ENCODE measurements around the gene ARHGEF12.

ARHGEF12 gene

DNA sequence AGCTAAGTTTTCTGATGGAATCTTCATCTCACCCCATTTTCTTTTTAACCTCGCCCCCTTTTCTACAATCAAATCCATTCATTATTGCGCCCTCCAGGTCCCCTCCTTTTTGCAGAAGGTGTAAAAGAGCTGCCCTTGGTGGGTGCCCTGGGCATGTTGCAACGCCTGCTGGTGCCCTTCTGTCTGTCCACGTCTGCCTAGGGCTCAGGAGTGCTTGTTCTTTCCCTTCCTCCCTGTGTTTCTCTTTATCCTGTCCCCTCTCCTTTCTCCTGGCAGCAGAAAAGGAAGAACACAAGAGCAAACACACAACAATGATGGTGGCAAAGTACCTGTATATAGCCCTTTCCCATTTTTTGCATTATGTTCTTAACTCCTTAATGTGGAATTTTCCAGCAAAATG is 17.3 kb upstream of the ARHGEF12 start:
- DNase-seq (ENCODE audit: low read depth), result no peak

GRCh38 chr11:120324932-120325810 is 11.0 kb upstream of the ARHGEF12 start, which contains the start of gene TLCD5:
TSS of gene TLCD5 (plus strand) at chr11:120325299. CDS start at chr11:120327442, 2,143 bp downstream.
- DNase-seq (ENCODE audit: low read depth), result peak; percentile 69

GRCh38 chr11:120326228-120326627 is 10.0 kb upstream of the ARHGEF12 start:
- peak; percentile 93 for DNase-seq (ENCODE audit: low read depth)

DNA sequence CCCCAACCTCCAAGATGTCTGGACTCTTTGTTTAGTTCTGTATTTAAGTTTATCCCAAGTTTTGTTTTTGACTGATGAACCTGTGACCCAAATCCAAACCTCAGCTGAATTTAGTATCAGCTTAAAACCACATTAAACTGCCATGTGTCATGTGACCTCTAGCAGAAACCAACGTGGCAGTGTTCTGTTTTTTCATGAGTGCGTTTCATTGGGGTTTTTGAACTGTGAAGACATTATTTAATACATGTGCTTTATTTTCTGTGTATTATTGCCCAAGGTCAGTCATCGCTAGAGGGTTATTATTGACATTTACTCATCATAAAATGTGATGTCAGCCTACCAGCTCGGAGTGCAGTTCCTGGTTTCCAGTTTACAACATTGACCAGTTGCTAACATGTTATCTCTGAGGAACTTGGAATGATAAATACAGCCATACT is 9.3 kb upstream of the ARHGEF12 start:
- peak; percentile 83 for DNase-seq (ENCODE audit: low read depth)

- no peak for DNase-seq (ENCODE audit: low read depth)
These were observed 8.9 kb upstream of the ARHGEF12 start for GRCh38 chr11:120327311-120327710.

GRCh38 chr11:120329556-120329955 is 6.7 kb upstream of the ARHGEF12 start:
- no peak for DNase-seq (ENCODE audit: low read depth)

DNA sequence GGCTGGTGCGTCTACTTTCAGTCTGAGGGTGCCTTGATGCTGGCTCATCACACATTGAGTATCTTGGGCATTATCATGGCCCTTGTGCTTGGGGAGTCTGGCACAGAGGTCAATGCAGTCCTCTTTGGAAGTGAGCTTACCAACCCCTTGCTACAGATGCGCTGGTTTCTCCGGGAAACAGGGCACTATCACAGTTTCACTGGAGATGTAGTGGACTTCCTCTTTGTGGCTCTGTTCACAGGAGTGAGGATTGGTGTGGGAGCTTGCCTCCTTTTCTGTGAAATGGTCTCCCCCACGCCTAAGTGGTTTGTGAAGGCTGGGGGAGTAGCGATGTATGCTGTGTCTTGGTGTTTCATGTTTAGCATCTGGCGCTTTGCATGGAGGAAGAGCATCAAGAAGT is 6.2 kb upstream of the ARHGEF12 start:
- no peak for DNase-seq (ENCODE audit: low read depth)

DNA sequence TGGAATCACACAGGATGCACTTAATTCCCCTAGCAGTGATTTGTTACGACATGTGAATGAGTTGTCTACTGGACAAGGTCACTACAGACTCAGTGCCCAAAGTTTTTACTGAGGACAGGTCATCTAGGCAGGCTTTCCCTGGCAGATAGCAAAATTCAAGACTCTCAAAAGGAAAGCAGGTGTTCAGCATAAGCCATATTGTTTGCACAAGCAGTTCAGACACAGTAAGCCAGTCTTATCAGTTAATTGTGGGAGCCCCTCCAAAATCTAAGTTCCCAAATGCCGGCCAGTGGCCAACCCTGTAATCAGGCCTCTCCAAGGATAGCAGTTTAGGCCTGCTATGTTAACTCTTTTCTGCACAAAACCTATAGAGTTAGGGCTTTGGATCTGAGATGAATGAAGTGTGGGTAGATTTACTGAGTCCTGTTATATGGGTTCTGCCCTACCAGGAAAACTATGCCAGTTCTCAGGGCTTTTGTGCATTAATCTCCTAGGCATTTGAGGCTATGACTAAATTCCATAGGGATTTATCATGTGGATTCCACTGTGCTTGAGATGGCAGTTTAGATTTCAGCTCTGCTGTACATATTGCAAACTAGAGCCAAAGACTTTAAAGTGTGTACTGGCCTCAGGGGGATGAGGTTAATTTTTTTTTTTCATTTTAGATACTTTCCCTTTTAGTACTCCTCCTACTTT is 4.8 kb upstream of the ARHGEF12 start:
- peak; percentile 95 for DNase-seq (ENCODE audit: low read depth)

DNA sequence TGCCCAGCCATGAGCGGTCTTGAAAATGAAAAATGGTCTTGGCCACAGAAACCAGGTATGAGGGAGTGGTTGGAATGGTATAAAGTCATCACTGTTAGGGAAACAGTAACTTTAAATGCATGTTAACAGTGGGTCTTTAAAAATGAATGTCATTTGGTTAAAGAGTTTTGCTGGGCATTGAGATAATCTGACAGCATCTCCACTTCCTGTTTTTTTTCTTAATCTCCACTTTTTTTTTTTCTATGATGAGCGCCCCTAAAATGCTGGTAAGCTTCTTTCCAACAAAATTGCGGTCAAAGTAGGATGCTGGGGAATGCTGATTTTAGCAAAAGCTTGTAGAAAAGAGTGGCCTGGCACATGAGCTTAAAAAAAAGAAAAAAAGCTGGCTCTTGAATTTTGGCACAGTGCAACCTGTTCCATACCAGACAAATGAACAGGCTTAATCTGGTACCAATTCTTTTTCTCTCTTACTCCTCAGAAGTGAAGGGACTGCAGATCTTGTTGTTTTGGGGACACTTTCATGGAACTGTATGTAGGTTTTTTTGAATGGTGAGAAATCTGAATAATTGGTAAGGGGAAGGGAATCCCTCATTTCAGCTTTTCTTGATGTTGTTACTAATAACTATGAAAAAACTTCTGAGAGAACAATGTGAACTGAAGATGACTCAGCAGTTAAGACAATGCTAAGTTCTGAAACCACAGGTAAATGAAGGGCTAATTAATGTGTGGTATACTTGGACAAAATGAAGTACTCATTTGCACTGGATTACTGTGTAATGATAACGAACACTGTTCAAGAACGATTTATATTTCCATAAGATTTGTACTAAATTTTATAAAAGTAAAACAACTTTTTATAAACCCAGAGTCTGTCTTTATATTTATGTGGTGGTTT is 3.1 kb upstream of the ARHGEF12 start:
- peak; percentile 39 for DNase-seq (ENCODE audit: low read depth)

- no peak for DNase-seq (ENCODE audit: low read depth)
These were observed 2.4 kb upstream of the ARHGEF12 start for GRCh38 chr11:120333801-120334200.

DNA sequence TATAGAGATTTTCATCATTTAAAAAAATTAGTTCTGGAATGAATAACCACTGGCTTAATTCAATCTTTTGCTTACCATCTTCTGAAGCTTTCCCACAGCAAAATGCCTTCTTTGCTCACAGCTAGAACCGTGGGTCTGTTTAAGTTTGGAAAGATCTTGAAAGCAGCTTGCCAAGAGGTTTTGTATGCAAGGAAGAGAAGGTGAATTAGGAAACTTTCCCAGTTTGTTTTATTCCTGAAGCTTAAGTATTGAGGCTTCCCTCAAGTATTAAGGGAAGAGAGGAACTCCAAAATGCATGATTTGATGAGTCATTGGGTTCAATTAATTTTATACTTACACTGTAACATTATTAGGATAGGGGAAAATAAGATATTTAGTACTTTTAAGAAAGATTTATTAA is 1.9 kb upstream of the ARHGEF12 start:
- DNase-seq (ENCODE audit: low read depth), result no peak

DNA sequence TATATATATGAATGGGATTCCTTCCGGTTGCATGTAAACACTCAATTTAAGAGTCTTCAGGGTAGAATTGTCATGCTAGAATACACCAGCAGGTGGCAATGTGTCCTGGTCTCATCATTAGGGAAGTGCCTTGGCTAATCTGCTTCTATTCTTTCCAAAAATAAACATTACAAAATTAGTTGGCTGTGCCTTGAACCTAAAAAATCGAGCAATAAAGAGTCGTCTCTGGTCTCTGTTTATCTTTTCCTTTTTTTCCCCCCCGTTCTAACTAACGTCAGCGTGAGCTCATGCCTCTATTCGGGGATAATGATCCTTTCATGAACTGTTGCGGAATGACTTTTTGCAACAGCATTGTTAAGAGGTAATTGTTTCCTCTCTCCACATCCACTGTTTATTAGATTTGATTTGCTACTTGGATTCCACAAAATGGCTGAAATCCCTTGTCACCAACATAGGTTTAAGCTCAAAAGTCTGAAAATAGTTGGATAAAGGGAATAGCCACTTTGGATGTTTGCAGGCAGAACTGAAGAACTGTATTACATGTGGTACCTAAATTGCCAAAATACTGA is 1.2 kb upstream of the ARHGEF12 start:
- DNase-seq (ENCODE audit: low read depth), result peak; percentile 88

DNA sequence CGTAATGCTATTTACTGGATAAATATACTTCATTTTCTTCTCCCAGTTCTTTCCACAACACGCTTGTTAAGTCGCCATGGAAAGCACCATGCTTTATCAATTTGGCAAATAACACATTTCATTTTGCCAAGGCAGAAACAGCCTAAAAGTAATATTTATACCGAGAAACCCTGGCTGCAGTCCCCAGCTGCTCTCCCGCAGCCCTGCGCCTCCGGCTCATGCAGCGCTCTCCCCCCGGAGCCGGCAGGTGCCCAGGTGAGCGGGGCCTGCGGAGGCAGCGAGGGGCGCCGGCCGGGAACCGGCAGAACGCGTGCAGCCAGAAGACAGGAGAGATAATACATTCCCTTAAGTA is 681 bp upstream of the ARHGEF12 start:
- no peak for DNase-seq (ENCODE audit: low read depth)

- no peak for DNase-seq (ENCODE audit: low read depth)
These were observed 585 bp downstream of the ARHGEF12 start for GRCh38 chr11:120336641-120337354.

- peak; percentile 54 for DNase-seq (ENCODE audit: low read depth)
These were observed 1.3 kb downstream of the ARHGEF12 start for GRCh38 chr11:120337355-120338106.

DNA sequence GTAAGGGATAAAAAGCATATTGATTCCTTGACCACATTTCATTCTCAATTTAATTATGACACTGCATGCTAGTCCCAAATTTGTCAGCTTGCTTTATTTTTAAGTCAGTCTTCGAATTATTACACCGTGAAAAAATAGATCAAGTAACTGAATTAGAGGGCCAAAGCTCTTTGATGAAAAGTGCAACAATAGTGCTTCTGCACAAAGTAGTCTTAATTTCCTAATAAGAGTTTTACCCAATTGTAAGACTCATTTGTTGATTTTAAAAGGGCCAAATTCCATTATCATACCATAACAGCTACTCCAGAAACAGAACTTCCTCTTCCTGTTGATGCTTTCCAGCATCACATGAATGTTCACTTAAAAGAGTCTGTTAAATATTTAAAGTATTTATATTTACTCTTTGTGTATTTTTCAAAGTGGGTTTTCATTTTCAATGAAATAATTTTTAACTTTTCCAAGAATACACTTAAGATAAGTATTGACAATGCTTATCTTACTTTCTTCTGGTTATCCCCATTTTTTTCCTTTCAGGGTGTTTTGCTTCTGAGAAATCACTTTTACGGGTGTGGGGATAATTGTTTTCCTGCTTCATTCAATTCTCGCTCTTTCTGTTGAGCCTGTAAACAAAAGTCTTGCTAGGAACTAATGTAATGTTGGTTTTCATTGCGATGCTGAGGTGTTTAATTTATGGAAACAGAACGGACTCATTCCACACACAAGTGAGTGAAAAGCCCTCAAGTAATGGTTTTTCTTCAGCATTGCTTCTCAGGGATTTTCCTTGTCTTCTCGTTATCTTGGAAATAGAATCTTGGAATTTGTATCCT is 2.1 kb downstream of the ARHGEF12 start:
- peak; percentile 54 for DNase-seq (ENCODE audit: low read depth)

DNA sequence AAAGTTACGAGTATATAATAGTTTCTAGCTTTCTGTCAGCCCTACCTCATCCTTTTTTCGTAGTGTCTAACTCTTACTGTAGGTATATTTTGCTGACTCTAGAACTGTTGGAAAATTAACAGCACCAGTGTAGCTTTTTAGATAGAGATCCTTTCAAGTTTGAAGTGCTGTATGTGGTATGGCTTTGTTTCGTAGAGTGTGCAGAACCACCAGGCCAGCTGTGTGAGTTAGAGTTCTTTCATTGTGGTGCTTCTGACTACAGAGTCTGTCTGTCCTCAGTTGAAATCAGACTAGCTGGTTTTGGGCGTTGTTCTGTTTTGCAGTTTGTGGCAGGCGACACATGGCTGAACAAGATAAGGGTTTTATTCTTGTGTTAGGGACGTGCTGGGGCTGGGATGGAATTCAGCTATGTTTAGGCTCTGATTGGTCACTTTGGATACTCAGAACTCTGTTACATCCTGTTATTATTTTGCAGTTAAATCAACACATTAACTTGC is 3.2 kb downstream of the ARHGEF12 start:
- DNase-seq (ENCODE audit: low read depth), result no peak

DNA sequence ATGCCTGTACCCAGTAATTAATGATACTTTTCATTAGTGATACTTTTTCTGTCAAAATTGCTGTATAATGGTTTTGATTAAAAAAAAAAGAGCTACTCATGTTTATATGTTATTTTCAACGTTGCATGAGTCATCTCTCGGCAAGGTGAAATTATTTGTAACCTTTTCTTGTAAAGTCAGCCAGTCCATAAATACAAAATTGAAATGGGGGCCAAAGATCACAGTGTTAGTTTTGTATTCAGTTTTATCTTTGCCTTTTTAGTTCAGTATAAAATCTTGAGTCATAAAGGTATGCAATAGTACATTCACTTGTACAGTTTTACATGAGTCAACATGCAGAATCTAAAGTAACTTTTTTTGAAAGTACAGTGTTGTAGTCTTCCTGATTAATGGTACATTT is 4.3 kb downstream of the ARHGEF12 start:
- DNase-seq (ENCODE audit: low read depth), result no peak

DNA sequence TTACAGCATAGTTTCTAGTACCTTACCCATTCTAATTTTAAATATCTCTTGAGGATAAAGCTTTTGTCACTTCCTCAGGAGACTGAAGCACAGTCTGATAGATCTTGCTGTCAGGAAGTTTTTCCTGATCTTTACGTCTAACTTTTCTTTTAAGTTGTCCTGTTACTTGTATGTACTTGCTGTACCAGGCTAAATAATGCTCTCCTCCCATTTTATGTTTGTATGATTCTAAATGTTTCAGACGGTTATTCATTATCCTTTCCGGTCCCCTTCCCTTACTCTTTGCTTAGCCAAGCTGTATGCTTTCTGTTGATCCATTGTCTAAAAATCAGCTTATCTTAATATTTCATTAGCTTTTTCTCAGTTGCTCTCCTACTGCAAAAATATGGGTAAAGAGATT is 6.0 kb downstream of the ARHGEF12 start:
- DNase-seq (ENCODE audit: low read depth), result no peak
